GM18867 (cell line): ENCODE measurements around the gene TUBB6.

Experiments used
- ATAC-seq: cut with Tn5 transposase; IDR thresholded peaks from one replicate; pipeline ENCODE4 v1.9.1; 2021; ENCODE audit warnings: mild to moderate bottlenecking, moderate library complexity; ENCODE audit not compliant: unreplicated experiment

Gene TUBB6

GRCh38 chr18:12335503-12335902 lies 27.5 kb downstream of the TUBB6 start:
- ATAC-seq: no peak

DNA sequence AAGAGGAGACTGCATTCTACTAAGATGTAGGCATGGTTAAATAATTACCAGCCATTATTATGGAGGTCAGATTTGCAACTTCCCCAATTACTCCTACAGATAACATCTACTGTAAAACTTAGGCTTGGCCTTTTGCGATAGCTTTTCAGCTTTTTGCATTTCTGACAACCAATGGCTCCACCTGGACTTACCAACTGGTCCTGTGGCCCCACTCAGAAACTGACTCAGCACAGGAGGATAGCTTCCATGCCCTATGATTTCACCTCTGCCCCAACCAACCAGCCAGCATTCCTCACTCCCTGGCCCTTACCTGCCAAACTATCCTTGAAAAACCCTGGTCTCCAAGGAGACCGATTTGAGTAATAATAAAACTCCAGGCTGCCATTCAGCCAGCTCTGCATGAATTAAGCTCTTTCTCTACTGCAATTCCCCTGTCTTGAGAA lies 28.2 kb downstream of the TUBB6 start:
- ATAC-seq: no peak

GRCh38 chr18:12336887-12337286 lies 28.8 kb downstream of the TUBB6 start:
- ATAC-seq: no peak

- ATAC-seq: no peak
These were observed 30.3 kb downstream of the TUBB6 start for GRCh38 chr18:12338382-12338781.

GRCh38 chr18:12340945-12341660 lies 33.1 kb downstream of the TUBB6 start:
- no peak for ATAC-seq

GRCh38 chr18:12342661-12343060 lies 34.6 kb downstream of the TUBB6 start:
- ATAC-seq: no peak

- no peak for ATAC-seq
These were observed 37.6 kb downstream of the TUBB6 start for GRCh38 chr18:12345491-12346239.

- ATAC-seq: no peak
These were observed 38.2 kb downstream of the TUBB6 start for GRCh38 chr18:12346240-12346565.

- no peak for ATAC-seq
These were observed 39.9 kb downstream of the TUBB6 start for GRCh38 chr18:12347895-12348294.

DNA sequence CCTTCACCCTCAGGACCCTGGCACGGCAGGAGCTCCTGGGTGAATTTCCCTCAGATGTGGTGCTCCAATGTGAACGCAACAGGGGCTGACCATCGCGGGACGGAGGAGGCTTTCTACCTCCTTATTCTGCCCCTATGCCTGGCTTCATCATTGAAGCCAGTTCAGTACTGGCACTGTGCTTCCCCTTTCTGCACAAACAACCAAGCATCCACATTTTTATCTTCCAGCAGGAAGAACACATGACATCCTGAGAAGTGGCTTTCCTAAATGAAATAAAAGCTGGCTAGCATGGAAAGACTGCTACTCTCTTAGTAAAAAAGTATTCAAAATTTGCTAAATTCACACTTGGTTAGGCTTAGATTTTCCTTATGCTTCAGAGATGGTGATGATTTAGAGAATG lies 44.1 kb downstream of the TUBB6 start:
- no peak for ATAC-seq

DNA sequence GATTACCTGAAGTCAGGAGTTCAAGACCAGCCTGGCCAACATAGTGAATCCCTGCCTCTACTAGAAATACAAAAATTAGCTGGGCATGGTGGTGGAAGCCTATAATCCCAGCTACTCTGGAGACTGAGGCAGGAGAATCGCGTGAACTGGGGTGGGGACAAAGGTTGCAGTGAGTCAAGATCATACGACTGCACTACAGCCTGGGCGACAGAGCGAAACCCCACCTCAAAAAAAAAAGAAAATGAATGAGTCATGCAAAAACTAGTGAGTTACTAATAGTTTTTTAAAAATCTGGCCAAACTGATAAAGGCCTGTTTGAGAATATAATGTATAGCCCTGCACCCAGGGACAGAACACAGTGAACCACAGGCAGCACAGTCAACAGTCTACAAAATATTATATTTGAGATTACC lies 51.5 kb downstream of the TUBB6 start:
- ATAC-seq: no peak

DNA sequence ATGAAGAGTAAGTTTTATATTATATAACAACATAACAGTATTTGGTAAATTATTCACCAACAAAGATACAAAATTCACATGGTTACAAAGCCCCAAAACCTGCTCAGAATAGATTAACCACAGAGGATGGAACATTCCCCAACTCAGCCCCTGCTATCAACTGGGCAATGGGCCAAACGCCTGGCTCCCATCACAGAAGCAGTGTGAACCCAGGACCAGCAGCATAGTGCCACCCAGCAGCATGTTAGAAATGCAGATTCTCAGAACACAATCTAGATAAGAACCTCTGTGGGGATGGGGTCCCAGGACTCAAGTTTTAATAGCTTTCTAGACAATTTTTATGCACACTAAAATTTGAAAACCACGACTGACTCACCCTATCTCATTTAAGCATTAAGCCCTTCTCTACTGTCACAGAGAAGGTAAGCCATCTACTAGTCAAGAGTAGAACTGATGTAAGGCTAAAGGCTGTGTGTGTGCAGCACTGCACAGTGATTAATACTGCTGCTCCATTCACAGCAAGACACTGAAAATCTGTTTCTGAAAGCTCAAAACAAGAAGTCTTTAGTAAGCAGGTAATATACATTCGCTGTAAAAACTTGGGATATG lies 53.8 kb downstream of the TUBB6 start:
- ATAC-seq: no peak

GRCh38 chr18:12362473-12363174 lies 54.6 kb downstream of the TUBB6 start:
- ATAC-seq: no peak

DNA sequence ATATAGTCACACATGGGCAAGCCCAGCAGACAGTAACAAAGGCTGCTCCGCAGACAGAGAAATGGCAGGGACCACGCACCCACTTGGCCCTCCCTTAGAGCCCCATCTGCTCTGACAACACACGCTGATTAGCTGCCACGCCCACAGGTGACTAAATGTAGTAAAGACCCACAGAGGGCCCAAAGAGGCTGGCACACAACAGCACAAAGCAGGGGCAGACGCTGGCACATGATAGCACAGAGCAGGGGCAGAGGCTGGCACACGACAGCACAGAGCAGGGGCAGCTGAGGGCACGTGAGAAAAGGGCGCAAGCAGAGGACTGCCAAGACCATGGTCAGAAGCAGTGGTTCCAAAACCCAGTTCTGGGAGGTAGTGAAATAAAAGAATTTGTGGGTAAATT lies 58.3 kb downstream of the TUBB6 start:
- no peak for ATAC-seq

DNA sequence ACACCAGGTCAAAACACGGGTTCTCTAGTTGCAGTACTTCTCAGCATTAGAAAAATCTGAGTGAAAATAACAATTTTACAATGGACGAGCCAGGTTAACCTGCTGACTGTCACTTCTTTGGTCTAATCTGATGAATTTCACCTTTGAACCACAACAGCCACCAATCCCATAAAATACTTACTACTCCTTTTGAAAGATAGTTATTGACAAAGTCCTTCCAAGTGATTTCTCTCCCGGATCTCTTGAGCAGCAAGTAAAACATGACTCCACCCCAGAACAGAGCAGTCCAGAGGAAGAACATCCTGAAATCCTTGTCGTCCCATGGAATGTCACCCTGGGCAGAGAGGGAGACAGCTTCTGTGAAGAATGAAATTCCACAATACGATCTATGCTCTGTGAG lies 58.7 kb downstream of the TUBB6 start:
- ATAC-seq: no peak

DNA sequence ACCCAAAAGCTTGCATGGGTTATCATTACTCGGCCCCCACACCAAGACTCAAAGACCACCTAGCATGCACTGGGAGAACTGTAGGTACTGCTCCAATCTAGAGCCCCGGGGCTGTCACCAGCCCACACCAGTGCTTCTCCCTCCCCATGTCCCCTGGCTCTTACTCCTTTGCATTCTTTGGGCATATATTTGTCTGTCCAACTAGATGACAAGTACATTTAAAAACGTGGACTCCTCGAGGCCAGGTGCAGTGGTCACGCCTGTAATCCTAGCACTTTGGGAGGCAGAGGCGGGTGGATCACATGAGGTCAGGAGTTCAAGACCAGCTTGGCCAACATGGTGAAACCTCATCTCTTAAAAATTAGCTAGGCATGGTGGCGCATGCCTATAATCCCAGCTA lies 61.2 kb downstream of the TUBB6 start:
- ATAC-seq: no peak

- no peak for ATAC-seq
These were observed 63.5 kb downstream of the TUBB6 start for GRCh38 chr18:12371590-12371989.

GRCh38 chr18:12372406-12372805 lies 64.4 kb downstream of the TUBB6 start:
- no peak for ATAC-seq

DNA sequence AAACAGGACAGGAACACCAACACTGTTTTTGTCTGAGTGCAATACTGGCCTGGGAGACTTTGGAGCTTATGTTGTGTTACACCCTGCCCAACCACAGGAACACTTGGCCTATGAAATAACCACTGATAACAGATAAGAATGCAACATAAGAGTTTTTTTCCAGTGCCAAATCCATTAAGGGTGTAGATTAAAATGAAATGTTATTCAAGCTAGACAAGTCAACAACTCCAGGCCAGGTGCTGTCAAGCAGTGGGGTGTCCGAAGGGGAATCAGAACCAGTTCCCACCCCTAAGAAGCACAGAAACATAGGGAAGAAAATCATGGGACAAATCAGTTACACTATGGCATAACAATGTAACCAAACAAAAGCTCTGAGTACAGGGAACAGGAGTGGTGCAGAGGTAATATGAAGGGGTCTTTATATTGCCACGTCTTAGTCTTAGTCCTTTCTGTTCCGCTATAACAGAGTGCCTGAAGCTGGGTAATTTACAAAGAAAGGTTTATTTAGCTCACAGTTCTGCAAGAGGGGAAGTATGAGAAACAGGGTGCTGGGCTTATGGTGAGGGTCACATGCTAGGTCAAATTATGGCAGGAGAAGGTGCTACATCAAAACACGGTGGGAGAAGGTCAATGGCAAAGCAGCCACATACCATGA lies 65.2 kb downstream of the TUBB6 start:
- ATAC-seq: no peak

- ATAC-seq: no peak
These were observed 65.7 kb downstream of the TUBB6 start for GRCh38 chr18:12373771-12374116.

DNA sequence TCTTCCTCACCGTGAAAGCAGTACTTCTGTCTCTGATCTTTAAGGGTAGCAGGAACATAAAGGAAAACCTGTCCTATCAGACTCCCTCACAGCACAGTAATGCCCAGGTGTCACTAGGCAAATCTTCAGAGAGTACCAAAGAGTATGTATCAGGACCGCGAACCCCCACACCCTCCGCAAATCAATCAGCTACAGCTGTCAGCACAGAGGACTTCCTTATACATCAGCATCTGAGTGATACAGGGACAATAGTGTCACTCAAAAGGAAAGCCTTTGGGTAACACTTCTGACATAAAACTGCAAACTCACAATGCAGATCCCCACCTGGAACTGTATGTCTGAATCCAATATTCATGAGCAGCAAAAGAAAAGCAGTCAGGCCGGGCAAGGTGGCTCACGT lies 66.4 kb downstream of the TUBB6 start:
- no peak for ATAC-seq
